GM20000 (cell line): Measurements from ENCODE around the gene ACSF3.

Experiments used
- DNase-seq: peaks from one replicate; pipeline ENCODE4 v3.0.0; 2012; ENCODE audit warnings: low spot score
- TF ChIP-seq, protein P1 (sequence below): IDR thresholded peaks from 2 replicates; pipeline ENCODE4 v1.5.1; 2012; ENCODE audit warnings: mild to moderate bottlenecking, control low read depth; ENCODE audit errors: extremely low read depth, missing control alignments

The ACSF3 gene

DNA sequence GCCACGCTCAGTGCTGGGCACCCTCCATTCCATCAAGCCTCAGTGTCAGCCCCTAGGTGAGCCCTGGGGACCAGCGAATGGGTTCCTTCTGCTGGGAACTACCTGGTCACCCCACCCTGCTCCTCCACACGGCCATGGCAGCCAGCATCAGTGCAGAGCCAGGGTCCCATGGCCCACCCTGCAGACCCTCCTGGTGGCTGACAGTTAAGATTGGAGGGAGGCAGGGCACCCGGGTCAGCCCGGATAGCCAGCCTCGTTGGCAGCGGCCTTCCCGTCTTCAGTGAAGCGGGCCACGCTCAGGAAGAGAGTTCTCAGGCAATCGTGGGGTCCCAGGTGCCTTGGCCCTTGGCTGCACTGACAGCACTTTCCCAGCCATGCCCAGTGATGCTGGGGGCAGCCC is 37.1 kb upstream of the ACSF3 start:
- TF ChIP-seq, protein P1, sequence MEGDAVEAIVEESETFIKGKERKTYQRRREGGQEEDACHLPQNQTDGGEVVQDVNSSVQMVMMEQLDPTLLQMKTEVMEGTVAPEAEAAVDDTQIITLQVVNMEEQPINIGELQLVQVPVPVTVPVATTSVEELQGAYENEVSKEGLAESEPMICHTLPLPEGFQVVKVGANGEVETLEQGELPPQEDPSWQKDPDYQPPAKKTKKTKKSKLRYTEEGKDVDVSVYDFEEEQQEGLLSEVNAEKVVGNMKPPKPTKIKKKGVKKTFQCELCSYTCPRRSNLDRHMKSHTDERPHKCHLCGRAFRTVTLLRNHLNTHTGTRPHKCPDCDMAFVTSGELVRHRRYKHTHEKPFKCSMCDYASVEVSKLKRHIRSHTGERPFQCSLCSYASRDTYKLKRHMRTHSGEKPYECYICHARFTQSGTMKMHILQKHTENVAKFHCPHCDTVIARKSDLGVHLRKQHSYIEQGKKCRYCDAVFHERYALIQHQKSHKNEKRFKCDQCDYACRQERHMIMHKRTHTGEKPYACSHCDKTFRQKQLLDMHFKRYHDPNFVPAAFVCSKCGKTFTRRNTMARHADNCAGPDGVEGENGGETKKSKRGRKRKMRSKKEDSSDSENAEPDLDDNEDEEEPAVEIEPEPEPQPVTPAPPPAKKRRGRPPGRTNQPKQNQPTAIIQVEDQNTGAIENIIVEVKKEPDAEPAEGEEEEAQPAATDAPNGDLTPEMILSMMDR = no peak
- no peak for DNase-seq

DNA sequence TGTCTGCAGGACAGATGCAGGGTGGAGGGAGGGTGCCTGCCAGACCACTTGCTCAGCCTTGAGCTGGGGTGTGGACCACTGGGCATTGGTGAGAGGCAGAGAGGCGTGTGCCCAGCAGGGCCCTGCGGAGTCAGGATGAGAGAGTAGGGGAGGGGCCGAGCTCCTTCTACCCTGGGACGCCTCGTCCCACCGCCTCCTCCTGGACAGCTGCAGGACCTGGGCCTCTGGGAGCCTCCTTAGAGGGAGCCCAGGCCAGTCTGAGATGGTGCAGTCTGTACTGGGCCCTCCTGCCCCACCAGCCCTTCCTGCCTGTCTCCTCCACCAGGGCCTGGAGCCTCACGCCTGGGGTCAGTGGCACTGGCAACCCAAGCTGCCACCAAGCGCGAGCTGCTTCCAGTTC is 35.9 kb upstream of the ACSF3 start:
- DNase-seq = no peak
- TF ChIP-seq, protein P1 = no peak

DNA sequence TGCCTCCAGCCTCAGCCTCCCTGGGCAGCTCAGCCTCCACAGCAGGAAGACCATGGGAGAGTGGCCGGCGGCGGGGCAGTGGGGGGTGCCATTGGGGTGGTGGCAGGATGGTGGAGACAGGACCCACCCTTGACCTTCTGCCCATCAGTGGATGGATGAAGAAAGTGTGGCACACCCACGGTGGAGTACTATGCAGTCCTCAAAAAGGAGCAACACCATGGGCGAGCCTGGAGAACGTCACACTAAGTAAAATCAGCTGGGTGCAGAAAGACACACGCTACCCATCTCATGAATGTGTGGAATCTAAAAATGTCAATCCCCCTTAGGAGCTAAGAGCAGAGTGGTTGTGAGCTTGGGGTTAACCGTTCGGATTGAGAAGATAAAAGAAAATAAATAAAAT is 34.8 kb upstream of the ACSF3 start:
- DNase-seq = no peak
- TF ChIP-seq, protein P1 = no peak

DNA sequence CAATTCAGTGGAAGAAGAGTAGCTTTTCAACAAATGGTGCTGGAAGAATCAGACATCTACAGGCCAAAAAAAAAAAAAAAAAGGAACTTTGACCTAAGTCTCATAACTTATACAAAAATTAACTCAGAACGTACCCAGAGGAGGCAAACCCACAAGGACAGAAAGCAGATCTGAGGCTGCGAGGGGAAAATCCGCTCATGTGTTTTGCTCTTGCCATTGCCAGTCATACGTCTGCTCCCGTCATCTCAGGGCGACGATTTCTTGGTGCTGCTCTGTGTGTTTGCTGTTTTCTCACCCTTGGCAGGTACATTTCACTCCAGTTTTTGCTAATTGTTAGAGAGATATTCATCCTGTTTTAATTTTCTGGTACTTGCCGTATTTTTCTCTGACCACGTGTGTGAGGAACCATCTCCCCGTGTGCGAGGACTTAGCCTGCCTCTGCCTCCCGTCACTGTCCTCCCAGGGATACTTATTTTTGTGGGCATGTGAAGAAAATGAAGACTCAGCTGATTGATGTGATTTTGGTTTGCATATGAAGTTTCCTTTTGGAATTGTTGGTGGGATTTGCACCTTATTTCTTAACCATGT is 33.4 kb upstream of the ACSF3 start:
- TF ChIP-seq, protein P1 = no peak
- DNase-seq = peak; percentile 86

DNA sequence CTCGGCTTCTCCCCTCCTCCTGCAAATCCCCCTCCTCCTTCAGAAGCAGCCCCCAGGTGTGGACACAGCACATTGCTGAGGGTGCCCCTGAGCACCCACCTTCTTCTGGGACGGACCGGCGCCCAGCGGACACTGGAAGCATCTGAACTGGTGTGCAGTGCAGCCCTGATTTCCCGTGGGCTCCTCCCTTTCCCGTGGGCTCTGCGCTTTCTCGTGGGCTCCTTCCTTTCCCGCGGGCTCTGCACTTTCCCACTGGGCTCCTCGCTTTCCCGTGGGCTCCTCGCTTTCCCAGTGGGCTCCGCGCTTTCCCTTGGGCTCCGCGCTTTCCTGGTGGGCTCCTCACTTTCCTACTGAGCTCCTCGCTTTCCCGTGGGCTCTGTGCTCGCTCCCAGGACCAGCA is 32.6 kb upstream of the ACSF3 start:
- TF ChIP-seq, protein P1 = no peak

DNA sequence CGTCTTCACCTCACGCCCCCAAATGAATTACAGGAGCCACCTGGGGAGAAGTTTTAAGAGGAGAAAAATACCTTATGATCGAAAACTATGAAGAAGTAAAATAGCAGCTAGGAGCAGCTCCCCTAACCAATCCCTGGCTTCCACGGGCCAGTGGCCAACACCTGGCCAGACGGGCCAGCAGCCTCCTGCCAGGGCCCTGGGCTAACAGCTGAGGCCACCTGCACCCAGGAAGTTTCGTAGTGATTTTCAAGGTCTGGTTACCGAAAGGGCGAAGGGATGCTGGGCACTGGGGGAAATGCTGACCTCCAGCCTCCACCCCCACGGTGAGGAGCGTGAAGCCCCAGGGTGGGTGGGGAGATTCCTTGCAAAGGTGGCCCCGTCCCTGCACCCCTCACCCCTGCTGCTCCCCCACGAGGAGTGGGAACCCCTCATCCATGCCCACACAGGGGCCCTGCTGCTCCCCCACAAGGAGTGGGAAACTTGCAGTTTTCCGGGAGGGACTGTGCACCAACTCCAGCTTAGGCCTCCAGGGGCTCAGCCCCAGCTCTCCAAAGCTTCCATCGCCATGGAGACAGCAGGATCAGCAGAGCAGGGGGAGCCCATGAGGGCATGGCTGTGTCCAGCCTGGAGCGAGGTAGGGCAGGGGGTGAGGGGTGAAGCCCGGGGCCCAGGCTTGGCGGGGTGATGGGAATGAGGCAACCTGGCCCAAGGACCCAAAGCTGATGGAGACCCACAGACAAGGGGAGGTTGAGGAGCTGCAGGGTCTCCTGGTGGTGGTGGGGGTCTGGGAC is 31.9 kb upstream of the ACSF3 start:
- no peak for DNase-seq

More for the DNA sequence above, 32.6 kb upstream of the ACSF3 start:
- DNase-seq = no peak

More for the DNA sequence above, 31.9 kb upstream of the ACSF3 start:
- TF ChIP-seq, protein P1 = no peak
